ENCODE measurements around the gene CCDC188.

DNA sequence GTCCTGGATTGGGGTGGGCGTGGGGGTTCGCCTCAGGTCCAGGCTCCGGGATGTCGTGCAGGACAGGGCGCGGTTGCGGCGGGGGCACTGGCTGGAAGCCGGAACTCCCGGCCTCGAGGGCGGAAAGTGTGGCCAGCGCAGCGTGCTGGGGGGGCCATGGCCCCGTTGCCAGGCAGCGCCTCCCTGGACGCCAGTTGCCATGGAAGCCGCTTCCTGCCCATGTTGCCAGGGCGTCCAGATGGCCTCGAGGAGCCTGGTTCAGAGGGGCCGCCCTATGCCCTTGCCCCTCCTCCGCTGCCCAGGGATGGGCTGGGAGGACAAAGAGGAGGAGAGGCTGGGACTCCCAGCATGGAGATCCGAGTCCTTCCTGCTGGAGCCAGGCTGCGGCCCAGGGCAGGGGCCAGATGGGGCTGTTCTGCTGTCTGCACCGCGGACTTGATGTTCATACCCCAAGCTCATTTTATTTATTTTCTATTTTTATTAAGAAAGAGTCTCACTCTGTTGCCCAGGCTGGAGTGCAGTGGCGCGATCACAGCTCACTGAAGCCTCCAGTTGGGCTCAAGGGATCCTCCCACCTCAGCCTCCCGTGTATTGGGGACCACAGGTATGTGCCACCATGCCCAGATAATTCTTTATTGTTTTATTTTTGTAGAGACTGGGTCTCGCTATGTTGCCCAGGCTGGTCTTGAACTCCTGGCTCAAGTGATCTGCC, 4.6 kb upstream of the CCDC188 start:
- TF ChIP-seq, protein P1, sequence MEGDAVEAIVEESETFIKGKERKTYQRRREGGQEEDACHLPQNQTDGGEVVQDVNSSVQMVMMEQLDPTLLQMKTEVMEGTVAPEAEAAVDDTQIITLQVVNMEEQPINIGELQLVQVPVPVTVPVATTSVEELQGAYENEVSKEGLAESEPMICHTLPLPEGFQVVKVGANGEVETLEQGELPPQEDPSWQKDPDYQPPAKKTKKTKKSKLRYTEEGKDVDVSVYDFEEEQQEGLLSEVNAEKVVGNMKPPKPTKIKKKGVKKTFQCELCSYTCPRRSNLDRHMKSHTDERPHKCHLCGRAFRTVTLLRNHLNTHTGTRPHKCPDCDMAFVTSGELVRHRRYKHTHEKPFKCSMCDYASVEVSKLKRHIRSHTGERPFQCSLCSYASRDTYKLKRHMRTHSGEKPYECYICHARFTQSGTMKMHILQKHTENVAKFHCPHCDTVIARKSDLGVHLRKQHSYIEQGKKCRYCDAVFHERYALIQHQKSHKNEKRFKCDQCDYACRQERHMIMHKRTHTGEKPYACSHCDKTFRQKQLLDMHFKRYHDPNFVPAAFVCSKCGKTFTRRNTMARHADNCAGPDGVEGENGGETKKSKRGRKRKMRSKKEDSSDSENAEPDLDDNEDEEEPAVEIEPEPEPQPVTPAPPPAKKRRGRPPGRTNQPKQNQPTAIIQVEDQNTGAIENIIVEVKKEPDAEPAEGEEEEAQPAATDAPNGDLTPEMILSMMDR (IDR thresholded peaks at IDR 0.05; ENCODE audit: insufficient read depth, low read length): no peak
- TF ChIP-seq GABPA (IDR thresholded peaks at IDR 0.05; ENCODE audit: low read depth) (no peak), POLR2AphosphoS5 (IDR thresholded peaks at IDR 0.05; ENCODE audit: low read depth) (no peak)
